ENCODE data around the gene ATCAY. TPM values are rescaled to one million over a fixed set of nuclear protein-coding genes. Genes with fewer than 3 reads are reported as not detected.
"Not testable (repeated sequence)": the region's sequence is repeated elsewhere in the genome, so short reads cannot be mapped to it uniquely, and the experiment has no call there.

ATCAY gene
- total RNA-seq, 1 donor from 2014 or later = not detected

DNA sequence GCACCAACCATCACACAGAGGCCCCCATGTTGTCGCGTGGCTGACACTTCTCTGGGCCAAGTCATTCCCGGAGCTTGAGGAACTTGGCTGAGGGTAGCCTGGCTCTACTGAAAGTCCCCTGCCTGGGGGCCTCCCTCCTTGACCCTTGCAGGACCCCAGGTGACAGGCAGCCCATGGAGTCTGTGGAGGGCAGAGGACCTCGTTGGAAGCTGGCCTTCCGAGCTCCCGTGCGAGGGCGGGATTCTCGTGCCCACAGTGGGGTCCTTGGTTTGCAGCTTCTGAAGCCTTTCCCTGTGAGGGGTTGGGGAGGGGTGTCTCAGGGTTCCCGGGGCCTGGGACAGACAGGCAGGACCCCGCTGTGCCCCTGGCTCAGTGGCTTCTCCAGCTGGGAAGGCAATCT is 68.8 kb downstream of the ATCAY start:
- DNase-seq (ENCODE audit: low read depth) = no peak

DNA sequence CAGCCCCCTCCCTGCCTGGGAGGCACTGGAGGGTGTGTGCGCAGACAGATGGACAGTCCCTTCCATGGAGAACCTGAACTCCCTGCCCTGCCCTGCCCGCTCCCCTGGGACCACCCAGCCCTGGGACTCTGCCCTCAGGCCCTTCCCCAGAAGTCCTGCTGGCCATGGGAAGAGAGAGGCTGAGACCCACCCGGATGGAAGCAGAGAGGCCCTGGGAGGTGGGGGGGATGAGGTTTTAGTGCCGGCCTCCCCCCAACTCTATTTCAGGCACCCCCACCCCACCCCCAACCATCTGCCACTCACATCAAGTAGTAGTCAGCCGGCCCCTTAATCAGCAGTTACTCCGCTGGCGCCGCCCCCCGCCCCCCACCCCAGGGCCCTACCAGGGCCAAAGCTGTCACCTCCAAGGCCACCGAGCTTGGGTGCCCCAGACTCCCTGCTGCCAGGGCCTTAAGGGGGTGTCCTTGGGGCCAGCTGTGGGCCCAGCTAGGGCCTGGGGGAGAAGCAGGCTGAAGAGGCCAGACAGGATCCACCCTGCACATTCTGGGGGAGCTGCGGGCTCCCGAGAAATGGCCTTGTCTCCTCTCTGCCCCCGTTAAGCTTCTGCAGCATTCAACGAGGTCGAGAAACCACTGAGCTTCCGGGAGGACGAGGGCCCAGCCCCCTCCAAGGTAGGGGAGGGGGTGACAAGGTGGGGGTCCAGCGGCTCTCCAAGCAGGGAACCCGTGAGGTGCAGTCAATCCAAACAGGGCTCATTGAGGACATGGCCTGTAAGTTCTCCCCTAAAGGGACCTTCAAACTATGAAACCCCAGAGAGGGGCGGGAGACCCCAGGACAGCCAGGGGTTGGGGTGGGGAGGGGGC is 69.7 kb downstream of the ATCAY start:
- DNase-seq (ENCODE audit: low read depth) = no peak

DNA sequence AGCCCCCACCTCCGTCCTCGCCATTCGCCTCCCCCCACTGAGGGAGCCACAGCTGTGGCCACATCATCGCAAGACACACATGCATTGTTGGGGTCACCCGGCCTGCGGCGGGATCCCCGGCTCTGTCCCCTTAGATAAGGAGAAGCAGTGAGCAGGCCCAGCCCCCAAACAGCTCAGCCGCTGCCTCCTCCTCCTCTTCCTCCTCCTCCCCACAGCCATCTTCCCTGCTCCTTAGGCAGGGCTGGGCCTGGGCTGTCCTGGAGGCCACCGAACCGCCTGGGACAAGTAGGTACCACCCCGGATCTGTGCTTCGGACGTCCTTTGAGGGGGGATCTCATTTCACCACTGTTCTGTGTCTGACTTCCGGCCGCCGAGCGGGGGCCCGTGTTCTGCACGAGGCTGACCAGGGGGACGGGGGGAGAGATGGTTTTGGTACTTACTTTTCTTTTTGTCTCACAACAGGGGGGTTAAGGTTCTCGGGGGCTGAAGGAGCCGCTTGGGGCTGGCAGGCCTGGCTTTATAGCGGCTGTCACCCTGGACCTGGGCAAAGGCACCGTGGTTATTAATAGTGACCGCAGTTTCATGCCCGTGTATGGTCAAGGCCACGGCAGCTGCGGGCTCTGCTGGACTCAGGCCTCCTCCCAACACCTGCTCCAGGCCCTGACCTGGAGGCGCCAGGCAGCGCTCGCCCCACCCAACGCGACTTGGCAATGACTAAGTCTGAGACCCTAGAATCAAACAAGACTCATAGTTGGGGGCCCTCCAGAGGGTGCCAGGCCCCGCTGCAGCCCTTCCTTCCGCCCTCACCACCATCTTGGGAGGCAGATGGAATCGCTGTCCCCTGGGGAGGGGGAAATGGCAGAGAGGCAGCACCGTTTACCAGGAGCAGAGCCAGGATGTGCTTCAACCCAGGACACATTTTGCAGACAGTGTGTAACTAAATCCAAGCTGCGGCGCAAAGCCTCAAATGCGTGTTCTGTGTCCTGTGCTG is 70.7 kb downstream of the ATCAY start:
- no peak for DNase-seq (ENCODE audit: low read depth)

DNA sequence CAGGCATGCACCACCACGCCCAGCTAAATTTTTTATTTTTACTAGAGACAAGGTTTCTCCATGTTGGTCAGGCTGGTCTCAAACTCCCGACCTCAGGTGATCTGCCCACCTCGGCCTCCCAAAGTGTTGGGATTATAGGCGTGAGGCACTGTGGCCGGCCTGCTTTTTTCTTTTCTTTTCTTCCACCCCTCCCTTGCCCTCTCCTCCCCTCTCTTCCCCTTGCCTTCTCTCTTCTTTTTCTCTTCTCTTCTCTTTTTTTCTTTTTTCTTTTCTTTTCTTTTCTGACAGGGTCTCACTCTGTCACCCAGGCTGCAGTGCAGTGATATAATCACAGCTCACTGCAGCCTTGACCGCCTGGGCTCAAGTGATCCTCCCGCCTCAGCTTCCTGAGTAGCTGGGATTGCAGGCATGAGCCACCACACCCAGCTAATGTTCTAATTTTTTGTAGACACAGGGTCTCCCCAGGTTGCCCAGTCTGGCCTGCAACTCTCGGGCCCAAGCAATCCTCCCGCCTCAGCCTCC is 72.3 kb downstream of the ATCAY start:
- DNase-seq (ENCODE audit: low read depth) = not testable (repeated sequence)

DNA sequence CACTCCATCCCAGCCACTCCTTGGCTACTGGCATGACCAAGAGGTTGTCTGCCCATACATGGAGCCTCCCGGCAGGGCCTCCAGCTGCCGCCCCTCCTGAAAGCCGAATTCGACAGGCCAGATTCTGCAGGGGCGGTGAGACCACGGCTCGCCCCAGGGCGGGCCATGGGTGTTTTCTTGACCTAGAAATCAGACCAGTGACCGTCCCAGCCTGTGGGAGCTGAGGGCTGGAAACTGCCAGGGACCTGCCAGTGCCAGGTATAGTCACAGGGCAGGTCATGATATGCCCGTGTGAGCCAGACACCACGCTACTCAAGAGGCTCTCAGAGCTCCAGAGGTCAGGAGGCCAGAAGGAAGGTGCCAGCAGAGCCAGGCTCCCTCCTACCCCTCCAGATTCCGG is 73.6 kb downstream of the ATCAY start:
- no peak for DNase-seq (ENCODE audit: low read depth)

DNA sequence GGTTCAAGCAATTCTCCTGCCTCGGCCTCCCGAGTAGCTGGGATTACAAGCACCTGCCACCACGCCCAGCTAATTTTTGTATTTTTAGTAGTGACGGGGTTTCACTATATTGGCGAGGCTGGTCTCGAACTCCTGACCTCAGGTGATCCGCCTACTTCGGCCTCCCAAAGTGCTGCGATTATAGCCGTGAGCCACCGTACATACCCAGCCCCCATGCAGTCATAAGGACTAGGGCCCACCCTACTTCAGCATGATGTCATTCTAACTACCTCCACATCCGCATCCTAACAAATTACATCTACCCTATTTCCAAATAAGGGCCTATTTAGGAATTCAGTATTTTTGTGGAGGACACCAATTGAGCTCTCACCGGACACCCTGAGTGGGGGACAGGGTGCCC is 74.8 kb downstream of the ATCAY start:
- DNase-seq (ENCODE audit: low read depth) = not testable (repeated sequence)

DNA sequence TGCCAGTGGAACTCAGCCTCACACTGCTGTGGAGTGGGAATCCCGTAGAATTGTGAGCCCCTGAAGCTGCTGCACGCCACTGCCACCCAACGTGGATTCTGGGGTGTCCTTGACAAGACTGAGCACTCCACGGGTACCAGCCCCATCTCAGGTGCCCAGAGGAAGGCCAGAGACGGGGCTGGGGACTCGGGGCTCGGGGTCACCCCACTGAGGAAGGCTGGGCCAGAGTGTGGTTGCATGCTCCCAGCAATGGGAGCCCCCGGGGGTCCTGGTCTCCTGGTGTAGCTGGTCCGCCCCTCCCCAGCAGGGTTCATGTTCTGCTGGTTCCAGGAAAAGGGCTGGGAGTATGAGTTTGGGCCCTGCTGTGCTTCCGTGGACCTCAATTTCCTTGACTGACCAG is 75.2 kb downstream of the ATCAY start:
- no peak for DNase-seq (ENCODE audit: low read depth)

DNA sequence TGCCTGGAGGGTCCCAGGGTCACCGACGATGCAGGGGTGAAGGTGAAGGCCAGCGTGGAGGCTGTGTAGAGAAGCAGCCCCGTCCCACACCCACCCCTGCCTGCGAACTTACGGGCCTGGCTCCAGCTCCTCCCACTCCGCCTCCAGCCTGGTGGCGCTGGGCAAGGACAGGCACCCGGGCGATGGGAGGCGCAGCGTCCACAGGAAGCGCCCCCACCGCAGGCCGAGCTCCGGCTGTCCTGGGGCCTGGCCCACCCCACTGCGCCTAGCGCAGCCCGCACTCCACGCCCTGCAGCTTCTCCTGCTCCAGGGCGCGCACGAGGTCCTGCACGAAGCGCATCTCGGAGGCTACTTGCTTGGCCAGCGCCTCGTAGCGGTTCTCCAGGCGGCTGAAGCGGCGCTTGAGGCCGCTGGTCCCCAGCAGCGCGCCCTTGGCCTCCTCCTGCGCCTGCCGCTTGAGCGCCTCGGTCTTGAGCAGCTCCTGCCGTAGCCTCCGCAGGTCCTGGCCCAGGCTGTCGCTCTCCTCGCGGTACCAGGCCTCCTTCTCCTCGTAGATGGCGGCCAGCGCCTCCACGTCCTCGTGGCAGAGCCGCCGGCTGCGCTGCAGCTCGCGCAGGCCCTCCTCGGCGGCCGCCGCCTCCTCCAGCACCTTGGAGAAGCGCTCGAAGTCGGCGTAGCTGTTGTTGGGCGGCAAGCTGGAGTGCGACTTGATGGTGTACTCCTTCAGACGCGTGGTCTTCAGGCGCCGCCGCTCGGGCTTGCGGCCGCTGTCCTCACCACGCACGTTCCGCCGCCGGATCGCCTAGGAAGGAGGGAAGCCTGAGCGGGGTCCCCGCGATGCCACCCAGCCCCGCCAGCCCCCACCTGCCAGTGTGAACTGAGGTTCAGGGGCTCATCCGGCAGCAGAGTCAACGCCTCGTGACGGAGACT is 78.6 kb downstream of the ATCAY start:
- no peak for DNase-seq (ENCODE audit: low read depth)

DNA sequence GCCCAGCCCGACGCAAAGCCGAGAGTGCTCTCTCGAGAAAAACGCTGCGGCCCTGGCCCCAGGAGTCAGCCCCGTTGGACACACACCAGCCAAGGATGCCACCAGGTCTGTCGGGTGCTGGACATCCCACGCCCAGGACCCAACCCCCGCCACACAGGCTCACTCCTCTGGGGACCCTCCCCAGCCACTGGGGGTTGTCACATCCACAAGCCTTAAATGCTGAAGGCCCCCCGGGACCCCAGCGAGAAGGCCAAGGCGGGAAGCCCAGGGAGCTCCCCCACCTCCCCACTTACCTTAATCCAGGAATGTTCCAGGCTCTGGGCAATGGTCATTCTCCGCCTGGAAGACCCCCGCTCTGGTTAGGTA is 79.3 kb downstream of the ATCAY start:
- DNase-seq (ENCODE audit: low read depth) = no peak

DNA sequence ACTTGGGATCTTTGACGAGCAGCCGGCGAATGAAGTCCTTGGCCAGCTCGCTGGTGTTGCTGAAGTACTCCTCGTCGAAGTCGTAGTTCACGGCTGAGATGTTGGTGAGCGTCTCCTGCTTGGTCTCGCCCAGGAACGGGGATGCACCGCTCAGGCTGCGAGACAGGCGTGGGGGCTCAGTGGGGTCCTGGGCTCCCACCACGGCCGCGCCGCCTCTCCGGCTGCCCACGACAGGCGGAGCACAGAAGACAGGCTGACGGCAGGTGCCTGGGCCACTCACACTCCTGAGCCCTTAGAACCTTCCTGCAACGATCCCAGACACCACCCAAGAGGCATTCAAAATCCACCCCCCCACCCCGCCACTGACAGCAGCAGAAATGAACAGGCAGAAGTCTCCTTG is 80.5 kb downstream of the ATCAY start:
- no peak for DNase-seq (ENCODE audit: low read depth)

DNA sequence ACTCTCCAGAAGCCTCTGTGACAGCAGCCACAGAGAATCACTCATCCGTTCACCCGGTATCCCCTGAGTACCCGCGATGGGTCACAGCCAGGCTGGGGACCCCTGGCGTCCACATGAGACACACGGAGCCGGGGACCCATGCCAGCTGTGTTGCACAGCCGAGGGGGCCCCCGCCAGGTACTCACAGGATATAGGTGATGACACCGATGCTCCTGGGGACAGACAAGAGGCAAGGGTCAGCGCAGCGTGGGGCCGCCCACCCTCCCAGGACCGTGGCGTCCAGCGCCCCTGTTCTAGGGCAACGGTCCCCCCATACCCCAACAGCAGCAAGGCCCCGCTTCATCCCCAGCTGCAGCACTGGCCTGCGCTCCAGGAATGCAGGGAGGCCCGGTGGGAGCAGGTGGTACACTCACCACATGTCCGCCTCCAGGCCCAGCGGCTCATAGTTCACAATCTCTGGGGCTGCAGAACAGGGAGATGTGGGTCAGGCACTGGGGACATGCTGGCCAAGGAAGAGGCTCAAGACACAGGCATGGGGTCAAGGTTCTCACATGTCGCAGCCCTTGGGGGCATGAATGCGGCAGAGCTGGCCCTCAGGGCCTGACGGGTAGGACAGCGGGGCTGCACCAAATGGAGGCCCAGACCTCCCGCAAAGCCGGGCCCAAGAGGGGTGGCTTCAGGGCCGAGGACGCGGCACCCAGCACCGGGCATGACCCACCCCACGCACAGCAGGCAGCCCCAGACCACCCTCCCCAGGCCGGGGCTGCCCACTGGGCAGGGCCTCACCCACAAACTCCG is 83.2 kb downstream of the ATCAY start:
- no peak for DNase-seq (ENCODE audit: low read depth)

DNA sequence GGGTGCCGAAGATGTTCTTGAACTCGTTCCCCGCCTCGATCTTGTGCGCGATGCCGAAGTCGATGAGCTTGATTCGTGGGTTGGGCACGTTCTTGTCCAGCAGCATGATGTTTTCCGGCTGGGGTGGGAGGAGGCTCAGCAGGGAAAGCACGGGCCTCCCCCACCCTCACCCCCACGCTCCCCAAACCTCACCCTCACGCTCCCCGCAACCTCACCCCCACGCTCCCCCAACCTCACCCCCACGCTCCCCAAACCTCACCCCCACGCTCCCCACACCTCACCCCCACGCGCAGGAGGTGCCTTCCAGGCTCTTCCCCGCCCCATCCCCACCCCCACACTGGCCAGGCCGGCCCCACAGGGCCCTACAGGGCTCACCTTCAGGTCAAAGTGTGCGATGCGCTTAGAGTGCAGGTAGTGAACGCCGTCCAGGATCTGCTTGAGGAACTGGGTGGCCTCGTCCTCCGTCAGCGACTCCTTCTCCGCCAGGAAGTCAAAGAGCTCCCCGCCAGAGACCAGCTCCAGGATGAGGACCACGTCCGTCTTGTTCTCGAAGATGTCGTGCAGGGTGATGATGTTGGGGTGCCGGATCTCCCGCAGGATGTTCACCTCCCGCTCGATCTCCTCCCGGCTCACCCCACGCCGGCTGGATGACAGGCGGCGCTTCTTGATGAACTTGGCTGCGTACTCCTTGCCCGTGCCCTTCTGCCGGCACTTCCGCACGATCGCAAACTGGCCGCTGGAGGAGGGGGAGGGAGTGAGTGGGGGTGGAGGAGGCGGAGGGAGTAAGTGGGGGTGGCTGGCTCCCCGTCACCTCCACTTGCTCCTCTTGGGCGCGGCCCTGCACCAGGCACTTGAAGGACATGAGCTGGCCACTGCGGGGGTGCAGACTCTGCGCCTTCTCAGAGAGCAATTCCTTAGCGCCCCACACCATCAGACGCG is 84.0 kb downstream of the ATCAY start:
- DNase-seq (ENCODE audit: low read depth) = no peak

DNA sequence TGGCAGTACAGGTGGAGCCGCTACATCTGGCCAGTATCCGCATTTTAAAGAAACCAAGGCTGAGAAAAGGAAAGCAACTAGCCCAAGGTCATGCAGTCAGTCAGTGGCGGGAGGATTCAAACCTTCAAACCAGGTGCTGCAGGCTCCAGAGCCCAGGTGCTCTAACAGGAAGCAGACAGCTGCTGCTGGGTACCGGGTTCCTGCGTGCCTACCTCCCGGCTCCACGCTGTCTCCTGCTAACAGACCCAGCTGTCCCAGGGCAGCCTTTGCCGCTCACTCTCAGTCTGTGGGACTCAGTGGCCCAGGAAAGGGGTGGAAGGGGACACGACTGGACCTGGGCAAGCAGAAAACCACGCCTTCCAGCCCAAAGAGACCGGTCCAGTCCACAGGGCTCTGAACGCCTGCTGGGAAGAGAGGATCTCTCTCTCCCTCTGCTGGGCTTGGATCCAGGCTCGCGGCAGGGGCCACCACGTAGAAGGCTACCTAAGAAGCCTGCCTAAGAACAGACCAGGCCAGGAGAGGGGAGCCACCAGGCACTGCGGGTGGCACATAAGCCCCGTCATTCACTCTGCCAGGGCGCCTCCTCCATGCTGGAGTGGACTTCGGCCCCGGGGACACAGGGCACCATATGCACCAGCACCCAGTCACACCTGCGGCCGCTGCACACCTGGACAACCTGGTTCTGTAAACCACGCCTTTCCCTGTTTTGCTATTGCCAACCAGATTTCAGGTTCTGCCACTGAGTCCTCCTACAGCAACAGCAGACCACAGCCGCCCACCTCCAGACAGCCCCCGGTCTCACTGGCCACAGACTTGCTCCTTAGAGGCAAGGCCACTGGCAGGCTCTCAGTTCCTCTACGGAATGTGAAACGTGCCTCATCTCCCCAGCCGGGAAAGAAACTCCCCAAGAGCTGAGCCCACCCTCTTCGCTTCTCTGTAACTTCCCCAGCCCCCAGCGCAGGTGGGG is 85.8 kb downstream of the ATCAY start:
- DNase-seq (ENCODE audit: low read depth) = no peak

DNA sequence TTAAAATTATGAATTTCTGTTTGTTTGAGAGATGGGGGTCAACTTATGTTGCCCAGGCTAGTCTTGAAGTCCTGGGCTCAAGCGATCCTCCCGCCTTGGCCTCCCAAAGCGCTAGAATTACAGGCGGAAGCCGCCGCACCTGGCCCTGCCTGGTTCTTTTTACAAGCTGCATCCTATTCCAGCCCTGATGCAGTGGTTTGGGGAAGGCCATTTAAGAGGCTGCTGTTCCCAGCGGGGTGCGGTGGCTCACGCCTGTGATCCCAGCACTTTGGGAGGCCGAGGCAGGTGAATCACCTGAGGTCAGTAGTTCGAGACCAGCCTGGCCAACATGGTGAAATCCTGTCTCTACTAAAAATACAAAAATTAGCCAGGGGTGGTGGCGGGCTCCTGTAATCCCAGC is 87.5 kb downstream of the ATCAY start:
- not testable (repeated sequence) for DNase-seq (ENCODE audit: low read depth)

DNA sequence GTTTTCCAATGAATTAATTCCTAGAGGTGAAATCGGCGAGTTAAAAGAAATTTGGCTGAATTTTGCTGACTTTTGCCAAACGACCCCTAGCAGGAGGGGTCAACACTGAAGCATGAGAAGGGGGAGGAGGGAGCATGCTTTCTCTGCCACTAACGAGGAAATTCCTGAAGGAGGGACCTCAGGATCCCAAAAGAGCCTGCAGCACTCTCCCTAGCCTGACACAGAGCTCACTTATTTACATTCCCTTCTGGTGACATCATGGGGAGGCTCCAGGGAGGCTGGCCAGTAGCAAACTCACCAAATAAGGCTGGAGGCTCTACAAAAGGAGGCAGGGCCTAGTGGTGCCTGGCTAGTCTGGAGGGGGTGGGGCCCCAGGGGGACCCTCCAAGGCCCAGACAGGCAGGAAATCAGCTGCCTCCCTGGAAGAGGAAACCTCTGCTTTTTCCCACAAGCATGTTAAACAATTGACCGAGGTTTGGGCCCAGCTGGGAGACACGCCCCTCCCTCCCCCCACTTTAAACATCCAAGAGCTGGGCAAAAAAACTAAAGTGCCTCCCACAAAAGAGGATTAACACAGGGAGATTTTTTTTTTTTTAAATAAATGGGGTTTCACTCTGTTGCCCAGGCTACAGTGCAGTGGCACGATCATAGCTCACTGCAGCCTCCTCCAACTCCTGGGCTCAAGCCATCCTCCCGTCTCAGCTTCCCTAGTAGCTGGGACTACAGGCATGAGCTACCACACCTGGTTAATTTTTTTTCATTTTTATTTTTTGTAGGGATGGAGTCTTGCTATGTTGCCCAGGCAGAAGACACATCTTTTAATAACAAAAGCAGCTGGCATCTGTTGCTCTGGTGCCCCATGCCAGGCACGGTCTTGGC is 88.3 kb downstream of the ATCAY start:
- DNase-seq (ENCODE audit: low read depth) = peak; percentile 99

DNA sequence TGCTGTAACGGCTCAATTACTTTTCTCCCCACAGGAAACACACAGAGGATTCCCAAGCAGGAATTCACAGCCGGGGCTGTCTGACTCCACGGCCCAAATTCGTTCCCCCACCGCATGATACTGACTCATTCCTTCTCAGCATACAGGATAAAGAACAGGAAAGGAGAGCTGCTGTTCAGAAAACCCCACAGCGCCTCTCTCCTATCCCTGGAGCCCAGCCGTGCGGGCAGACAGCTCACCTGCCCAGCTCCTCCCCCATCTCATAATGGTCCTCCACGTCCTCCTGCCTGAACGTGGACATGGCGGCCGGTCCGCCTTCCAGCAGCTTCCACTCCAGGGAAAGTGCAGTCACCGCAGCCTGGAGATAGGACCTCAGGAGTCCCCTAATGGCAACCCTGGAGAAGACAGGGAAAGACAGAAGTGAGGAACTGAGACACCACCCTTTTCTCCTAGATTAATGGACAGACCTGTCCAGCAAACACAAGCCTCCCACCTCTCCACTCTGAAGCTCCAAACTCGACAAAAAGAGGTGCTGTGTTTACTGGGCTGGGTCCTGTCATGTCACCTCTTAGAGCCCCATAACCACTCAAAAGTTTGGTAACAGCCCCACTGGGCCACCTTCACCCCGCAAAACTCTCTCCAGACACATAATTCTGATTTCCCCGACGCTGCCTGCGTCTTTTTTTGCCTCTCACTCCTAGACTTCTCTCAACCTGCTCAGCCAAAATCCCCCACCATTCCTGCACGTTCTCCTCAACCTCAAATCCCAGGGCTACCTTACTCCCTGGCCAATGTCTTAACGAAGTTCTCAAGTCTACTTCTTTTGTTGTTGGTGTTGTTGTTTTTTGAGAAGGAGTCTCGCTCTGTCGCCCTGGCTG is 89.2 kb downstream of the ATCAY start:
- DNase-seq (ENCODE audit: low read depth) = peak; percentile 89
